Umbilical cord (tissue), 2 donors: ENCODE measurements around the gene OAS3. TPM values are rescaled to one million over a fixed set of nuclear protein-coding genes. Genes with fewer than 3 reads are reported as not detected.

Source experiments
- DNase-seq: peaks from one replicate; pipeline ENCODE4 v3.0.0-alpha.2; 2015; ENCODE audit warnings: low spot score
- total RNA-seq: library from RNA; depleted of rRNA; stranded (reverse); fragments of >200 nt; gene quantifications from one replicate; pipeline ENCODE4 v1.2.3, GENCODE V29; 2014; ENCODE audit warnings: low replicate concordance; ENCODE audit not compliant: insufficient read depth

Gene OAS3
- total RNA-seq, 1 donor from 2014 or later, result 8.4 TPM

- DNase-seq, result no peak
Measured at GRCh38 chr12:113010701-113011100, 72.4 kb downstream of the OAS3 start.

- DNase-seq, result no peak
Measured at GRCh38 chr12:113014565-113014964, 76.3 kb downstream of the OAS3 start.

DNA sequence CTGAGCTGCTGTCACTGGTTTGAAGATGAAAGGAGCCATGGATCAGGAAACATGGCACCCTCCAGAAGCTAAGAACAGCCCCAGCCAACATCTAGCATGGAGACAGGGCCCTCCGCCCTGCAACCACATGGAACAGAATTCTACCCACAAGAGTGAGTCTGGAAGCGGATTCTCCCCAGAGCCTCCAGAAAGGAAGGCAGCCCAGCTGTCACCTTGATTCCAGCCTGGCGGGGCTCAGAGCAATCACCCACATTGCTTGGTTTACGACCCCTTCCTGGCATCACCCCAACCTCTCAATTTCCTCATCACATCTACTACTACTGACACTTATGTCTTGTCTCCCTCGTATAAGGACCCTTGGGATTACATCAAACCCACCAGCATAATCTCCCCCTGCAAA lies 78.5 kb downstream of the OAS3 start:
- no peak for DNase-seq

- DNase-seq, result no peak
Measured at GRCh38 chr12:113019025-113019424, 80.8 kb downstream of the OAS3 start.

- no peak for DNase-seq
Measured at GRCh38 chr12:113021500-113021899, 83.2 kb downstream of the OAS3 start.

Other genes starting within 250 kb of the OAS3 start
- 3.9 TPM for gene RPH3A, start 146.7 kb upstream of the OAS3 start, total RNA-seq
- 27.9 TPM for gene OAS1, start 31.5 kb upstream of the OAS3 start, total RNA-seq
- gene OAS2, start 40.0 kb downstream of the OAS3 start, total RNA-seq, result 4.6 TPM
- 2.9 TPM for gene DTX1, start 118.3 kb downstream of the OAS3 start, total RNA-seq
- gene RASAL1, start 197.3 kb downstream of the OAS3 start, total RNA-seq, result 0.24 TPM
- not detected for gene CFAP73, start 211.2 kb downstream of the OAS3 start, total RNA-seq
- 27.7 TPM for gene DDX54, start 247.0 kb downstream of the OAS3 start, total RNA-seq
- gene RITA1, start 247.2 kb downstream of the OAS3 start, total RNA-seq, result 17.3 TPM